K562 (cell line): Measurements from ENCODE around the gene GGCT. TPM values are rescaled to one million over a fixed set of nuclear protein-coding genes. Genes with fewer than 3 reads are reported as not detected.

Experiments
- ATF1 ChIP-seq, 2 experiments: fragments of 450-650 bp in 1 of 2; IDR thresholded peaks; 2 replicates each; pipeline ENCODE4 v1.6.1; 2016; ENCODE audit warnings: missing compliant biosample characterization in 1 of 2, missing genetic modification characterization in 1 of 2
- ELF4 ChIP-seq: fragments of 450-650 bp; formaldehyde crosslinking; IDR thresholded peaks from 2 replicates; pipeline ENCODE4 v1.4.0; 2022; ENCODE audit warnings: missing genetic modification characterization
- HNRNPLL ChIP-seq: fragments of 200-400 bp; formaldehyde crosslinking; IDR thresholded peaks from 2 replicates; pipeline ENCODE4 v1.6.1; 2017; ENCODE audit warnings: low read length, low read depth, mild to moderate bottlenecking; ENCODE audit not compliant: poor library complexity, severe bottlenecking
- ILK ChIP-seq: fragments of 450-650 bp; IDR thresholded peaks from 2 replicates; pipeline ENCODE4 v1.6.1; 2016; ENCODE audit warnings: missing genetic modification characterization, low read depth, mild to moderate bottlenecking, missing compliant biosample characterization, moderate library complexity, borderline replicate concordance
- KLF6 ChIP-seq: fragments of 250-450 bp; sonication (Bioruptor Pico); IDR thresholded peaks from 2 replicates; pipeline ENCODE4 v1.4.0; 2020; ENCODE audit warnings: mild to moderate bottlenecking, moderate library complexity, borderline replicate concordance
- MYBL2 ChIP-seq, 2 experiments: fragments of 450-650 bp in 1 of 2; sonication (generic) in 1 of 2; formaldehyde crosslinking in 1 of 2; IDR thresholded peaks; 2 replicates each; pipeline versions ENCODE4 v1.6.1 to v1.8.1; 2017 to 2022; ENCODE audit warnings: borderline replicate concordance in 1 of 2, inconsistent platforms in 1 of 2, low read depth in 1 of 2, mild to moderate bottlenecking in 1 of 2, missing genetic modification reagents in 1 of 2, moderate library complexity in 1 of 2
- NFATC3 ChIP-seq: fragments of 450-650 bp; IDR thresholded peaks from 2 replicates; pipeline ENCODE4 v1.6.1; 2017; ENCODE audit warnings: mild to moderate bottlenecking
- PHF20 ChIP-seq: fragments of 450-650 bp; IDR thresholded peaks from 2 replicates; pipeline ENCODE4 v1.6.1; 2018; ENCODE audit not compliant: partially characterized antibody
- TEAD4 ChIP-seq, 2 experiments: sonication (generic) in 1 of 2; formaldehyde crosslinking in 1 of 2; IDR thresholded peaks; 2 replicates each; pipeline versions ENCODE4 v1.6.1 to v1.8.0; 2012 to 2022; ENCODE audit warnings: borderline replicate concordance in 1 of 2, inconsistent platforms in 1 of 2, low read length in 1 of 2, mild to moderate bottlenecking in 1 of 2, missing genetic modification reagents in 1 of 2
- ZNF134 ChIP-seq: fragments of 250-450 bp; sonication (Bioruptor Pico); conservative IDR thresholded peaks from 2 replicates; pipeline ENCODE4 v1.4.0; 2020
- ZNF583 ChIP-seq: fragments of 250-450 bp; sonication (Bioruptor Pico); IDR thresholded peaks from 2 replicates; pipeline ENCODE4 v1.4.0; 2020
- ZNF668 ChIP-seq: fragments of 250-450 bp; sonication (Bioruptor Pico); IDR thresholded peaks from 2 replicates; pipeline ENCODE4 v1.8.0; 2022; ENCODE audit warnings: mild to moderate bottlenecking, inconsistent platforms
- polyA plus RNA-seq, 8 experiments: library from polyadenylated mRNA; depleted of rRNA in 4 of 8; stranded (reverse) in 5 of 8; unstranded in 3 of 8; fragments of >200 nt; fragmentation: Nextera tagmentation in 2 of 8; fragmentation: Illumina TruSeq in 1 of 8; extraction: Ambion mirVana in 2 of 8; extraction: Trizol in 1 of 8; gene quantifications; 2 replicates each; pipeline versions ENCODE4 v1.2.1 to v1.2.3, GENCODE V29; 2011 to 2014; ENCODE audit warnings: inconsistent platforms in 1 of 8, missing spikeins in 1 of 8
- total RNA-seq, 7 experiments: library from RNA; depleted of rRNA in 6 of 7; stranded (reverse); fragments of >200 nt in 6 of 7; fragmentation: Illumina TruSeq in 2 of 7; extraction: Trizol in 2 of 7; gene quantifications; 2 replicates each; pipeline versions ENCODE4 v1.2.1 to v1.2.3, GENCODE V29; 2011 to 2021; ENCODE audit warnings: low replicate concordance in 1 of 7
- TF ChIP-seq, protein P1 (sequence below): fragments of 450-650 bp; IDR thresholded peaks from 2 replicates; pipeline ENCODE4 v1.6.1; 2014; ENCODE audit warnings: low read depth, mild to moderate bottlenecking, moderate library complexity, borderline replicate concordance
- TF ChIP-seq, protein P2 (sequence below): fragments of 450-650 bp; IDR thresholded peaks from 2 replicates; pipeline ENCODE4 v1.6.1; 2016
- TF ChIP-seq, protein P3 (sequence below), 2 experiments: fragments of 450-650 bp in 1 of 2; IDR thresholded peaks; 2 replicates each; pipeline ENCODE4 v1.6.1; 2011 to 2017; ENCODE audit warnings: low read depth in 2 of 2, antibody characterized with exemption in 1 of 2, borderline replicate concordance in 1 of 2, low read length in 1 of 2, mild to moderate bottlenecking in 1 of 2, mixed read lengths in 1 of 2; ENCODE audit not compliant: control insufficient read depth in 1 of 2
- TF ChIP-seq, protein P4 (sequence below): fragments of 200-800 bp; sonication (Bioruptor generic); IDR thresholded peaks from 2 replicates; pipeline ENCODE4 v1.6.1; 2017; ENCODE audit warnings: missing genetic modification characterization, missing compliant biosample characterization
- TF ChIP-seq, protein P5 (sequence below): fragments of 250-450 bp; sonication (Bioruptor Pico); IDR thresholded peaks from 2 replicates; pipeline ENCODE4 v1.8.0; 2021; ENCODE audit warnings: moderate library complexity, mild to moderate bottlenecking, inconsistent platforms

GGCT gene
- total and polyA plus RNA-seq, 9 of the 15 experiments (the other 6 are each of a cell fraction or from before 2014, with no cell fraction given): 79.0 to 349 (median 136) TPM

DNA sequence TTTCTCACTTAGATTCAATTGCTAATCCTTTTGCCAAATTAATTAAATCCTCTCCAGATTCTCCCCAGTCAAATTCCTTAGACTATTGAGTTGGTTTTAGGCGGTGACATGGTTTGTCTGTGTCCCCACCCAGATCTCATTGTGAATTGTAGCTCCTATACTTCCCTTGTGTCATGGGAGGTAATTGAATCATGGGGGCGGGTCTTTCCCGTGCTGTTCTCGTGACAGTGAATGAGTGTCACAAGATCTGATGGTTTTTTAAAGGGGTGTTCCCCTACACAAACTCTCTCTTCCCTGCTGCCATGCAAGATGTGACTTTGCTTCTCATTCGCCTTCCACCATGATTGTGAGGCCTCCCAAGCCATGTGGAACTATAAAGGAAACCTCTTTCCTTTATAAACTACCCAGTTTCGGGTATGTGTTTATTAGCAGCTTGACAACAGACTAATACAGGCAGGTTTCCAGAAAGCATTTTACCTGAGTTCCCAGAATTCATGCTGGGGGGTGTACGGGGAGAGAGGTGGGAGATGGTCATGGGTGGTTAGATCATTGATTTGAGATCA is 45.4 kb upstream of the GGCT start (continued):
- TF ChIP-seq TEAD4 (IDR thresholded peaks at IDR 0.05; ENCODE audit: low read length): no peak
- no peak for TF ChIP-seq TEAD4 (CRISPR knock-in tag; IDR thresholded peaks at IDR 0.05; ENCODE audit: borderline replicate concordance)
- TF ChIP-seq, protein P1, sequence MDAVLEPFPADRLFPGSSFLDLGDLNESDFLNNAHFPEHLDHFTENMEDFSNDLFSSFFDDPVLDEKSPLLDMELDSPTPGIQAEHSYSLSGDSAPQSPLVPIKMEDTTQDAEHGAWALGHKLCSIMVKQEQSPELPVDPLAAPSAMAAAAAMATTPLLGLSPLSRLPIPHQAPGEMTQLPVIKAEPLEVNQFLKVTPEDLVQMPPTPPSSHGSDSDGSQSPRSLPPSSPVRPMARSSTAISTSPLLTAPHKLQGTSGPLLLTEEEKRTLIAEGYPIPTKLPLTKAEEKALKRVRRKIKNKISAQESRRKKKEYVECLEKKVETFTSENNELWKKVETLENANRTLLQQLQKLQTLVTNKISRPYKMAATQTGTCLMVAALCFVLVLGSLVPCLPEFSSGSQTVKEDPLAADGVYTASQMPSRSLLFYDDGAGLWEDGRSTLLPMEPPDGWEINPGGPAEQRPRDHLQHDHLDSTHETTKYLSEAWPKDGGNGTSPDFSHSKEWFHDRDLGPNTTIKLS: no peak
- TF ChIP-seq PHF20: no peak
- TF ChIP-seq ZNF583 (CRISPR knock-in tag): 0 out of 2 replicates have a peak, but pooled peaks have one; percentile 54
- TF ChIP-seq, protein P2, sequence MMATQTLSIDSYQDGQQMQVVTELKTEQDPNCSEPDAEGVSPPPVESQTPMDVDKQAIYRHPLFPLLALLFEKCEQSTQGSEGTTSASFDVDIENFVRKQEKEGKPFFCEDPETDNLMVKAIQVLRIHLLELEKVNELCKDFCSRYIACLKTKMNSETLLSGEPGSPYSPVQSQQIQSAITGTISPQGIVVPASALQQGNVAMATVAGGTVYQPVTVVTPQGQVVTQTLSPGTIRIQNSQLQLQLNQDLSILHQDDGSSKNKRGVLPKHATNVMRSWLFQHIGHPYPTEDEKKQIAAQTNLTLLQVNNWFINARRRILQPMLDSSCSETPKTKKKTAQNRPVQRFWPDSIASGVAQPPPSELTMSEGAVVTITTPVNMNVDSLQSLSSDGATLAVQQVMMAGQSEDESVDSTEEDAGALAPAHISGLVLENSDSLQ: peak; percentile 75
- TF ChIP-seq, protein P3, sequence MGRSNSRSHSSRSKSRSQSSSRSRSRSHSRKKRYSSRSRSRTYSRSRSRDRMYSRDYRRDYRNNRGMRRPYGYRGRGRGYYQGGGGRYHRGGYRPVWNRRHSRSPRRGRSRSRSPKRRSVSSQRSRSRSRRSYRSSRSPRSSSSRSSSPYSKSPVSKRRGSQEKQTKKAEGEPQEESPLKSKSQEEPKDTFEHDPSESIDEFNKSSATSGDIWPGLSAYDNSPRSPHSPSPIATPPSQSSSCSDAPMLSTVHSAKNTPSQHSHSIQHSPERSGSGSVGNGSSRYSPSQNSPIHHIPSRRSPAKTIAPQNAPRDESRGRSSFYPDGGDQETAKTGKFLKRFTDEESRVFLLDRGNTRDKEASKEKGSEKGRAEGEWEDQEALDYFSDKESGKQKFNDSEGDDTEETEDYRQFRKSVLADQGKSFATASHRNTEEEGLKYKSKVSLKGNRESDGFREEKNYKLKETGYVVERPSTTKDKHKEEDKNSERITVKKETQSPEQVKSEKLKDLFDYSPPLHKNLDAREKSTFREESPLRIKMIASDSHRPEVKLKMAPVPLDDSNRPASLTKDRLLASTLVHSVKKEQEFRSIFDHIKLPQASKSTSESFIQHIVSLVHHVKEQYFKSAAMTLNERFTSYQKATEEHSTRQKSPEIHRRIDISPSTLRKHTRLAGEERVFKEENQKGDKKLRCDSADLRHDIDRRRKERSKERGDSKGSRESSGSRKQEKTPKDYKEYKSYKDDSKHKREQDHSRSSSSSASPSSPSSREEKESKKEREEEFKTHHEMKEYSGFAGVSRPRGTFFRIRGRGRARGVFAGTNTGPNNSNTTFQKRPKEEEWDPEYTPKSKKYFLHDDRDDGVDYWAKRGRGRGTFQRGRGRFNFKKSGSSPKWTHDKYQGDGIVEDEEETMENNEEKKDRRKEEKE (IDR thresholded peaks at IDR 0.05; ENCODE audit: borderline replicate concordance in 1 of 2, control insufficient read depth in 1 of 2, low read depth in 2 of 2, low read length in 1 of 2): no peak
- TF ChIP-seq ILK (tag): no peak
- peak; percentile 42; the same call in 1 of the 2 replicates for TF ChIP-seq KLF6 (CRISPR knock-in tag)
- TF ChIP-seq NFATC3: no peak
- TF ChIP-seq, protein P4, sequence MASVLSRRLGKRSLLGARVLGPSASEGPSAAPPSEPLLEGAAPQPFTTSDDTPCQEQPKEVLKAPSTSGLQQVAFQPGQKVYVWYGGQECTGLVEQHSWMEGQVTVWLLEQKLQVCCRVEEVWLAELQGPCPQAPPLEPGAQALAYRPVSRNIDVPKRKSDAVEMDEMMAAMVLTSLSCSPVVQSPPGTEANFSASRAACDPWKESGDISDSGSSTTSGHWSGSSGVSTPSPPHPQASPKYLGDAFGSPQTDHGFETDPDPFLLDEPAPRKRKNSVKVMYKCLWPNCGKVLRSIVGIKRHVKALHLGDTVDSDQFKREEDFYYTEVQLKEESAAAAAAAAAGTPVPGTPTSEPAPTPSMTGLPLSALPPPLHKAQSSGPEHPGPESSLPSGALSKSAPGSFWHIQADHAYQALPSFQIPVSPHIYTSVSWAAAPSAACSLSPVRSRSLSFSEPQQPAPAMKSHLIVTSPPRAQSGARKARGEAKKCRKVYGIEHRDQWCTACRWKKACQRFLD (CRISPR knock-in tag): 0 out of 2 replicates have a peak, but pooled peaks have one; percentile 14
- TF ChIP-seq ZNF134: 0 out of 2 replicates have a peak, but pooled peaks have one; percentile 29
- TF ChIP-seq, protein P5, sequence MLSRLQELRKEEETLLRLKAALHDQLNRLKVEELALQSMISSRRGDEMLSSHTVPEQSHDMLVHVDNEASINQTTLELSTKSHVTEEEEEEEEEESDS (CRISPR knock-in tag): no peak
- no peak for TF ChIP-seq MYBL2 (IDR thresholded peaks at IDR 0.05; ENCODE audit: low read depth)
- no peak for TF ChIP-seq MYBL2 (CRISPR knock-in tag; IDR thresholded peaks at IDR 0.05; ENCODE audit: borderline replicate concordance)
- no peak for TF ChIP-seq HNRNPLL
- TF ChIP-seq ATF1 (CRISPR knock-in tag; IDR thresholded peaks at IDR 0.05): no peak
- TF ChIP-seq ATF1 (tag; IDR thresholded peaks at IDR 0.05): 0 out of 2 replicates have a peak, but pooled peaks have one; percentile 18
- TF ChIP-seq ZNF668 (CRISPR knock-in tag): no peak
- TF ChIP-seq ELF4: peak; percentile 31; the same call in 1 of the 2 replicates
